Muscle of back (tissue), 11 donors: ENCODE results near the gene TELO2. TPM values are rescaled to one million over a fixed set of nuclear protein-coding genes. Genes with fewer than 3 reads are reported as not detected.
"Not testable (repeated sequence)": the region's sequence is repeated elsewhere in the genome, so short reads cannot be mapped to it uniquely, and the experiment has no call there.

Source experiments
- DNase-seq, 3 donors: peaks; one replicate each; pipeline versions ENCODE4 v3.0.0 to v3.0.0-alpha.2; 2013
- polyA plus RNA-seq, 10 donors: library from polyadenylated mRNA; unstranded; fragments of 120-200 nt; gene quantifications; one replicate each; pipeline ENCODE4 v1.2.1, GENCODE V29; 2013; ENCODE audit not compliant: insufficient read length in 10 of 10

The TELO2 gene
- polyA plus RNA-seq, 10 donors: 16.5 to 33.9 (median 27.0) TPM

GRCh38 chr16:1474796-1475551, 18.2 kb upstream of the TELO2 start, which contains the start of gene CLCN7:
CLCN7 (minus strand) TSS chr16:1475028; CDS start chr16:1474974, 54 bp downstream.
- DNase-seq: peak; percentile 84 to 96 (median 91)

DNA sequence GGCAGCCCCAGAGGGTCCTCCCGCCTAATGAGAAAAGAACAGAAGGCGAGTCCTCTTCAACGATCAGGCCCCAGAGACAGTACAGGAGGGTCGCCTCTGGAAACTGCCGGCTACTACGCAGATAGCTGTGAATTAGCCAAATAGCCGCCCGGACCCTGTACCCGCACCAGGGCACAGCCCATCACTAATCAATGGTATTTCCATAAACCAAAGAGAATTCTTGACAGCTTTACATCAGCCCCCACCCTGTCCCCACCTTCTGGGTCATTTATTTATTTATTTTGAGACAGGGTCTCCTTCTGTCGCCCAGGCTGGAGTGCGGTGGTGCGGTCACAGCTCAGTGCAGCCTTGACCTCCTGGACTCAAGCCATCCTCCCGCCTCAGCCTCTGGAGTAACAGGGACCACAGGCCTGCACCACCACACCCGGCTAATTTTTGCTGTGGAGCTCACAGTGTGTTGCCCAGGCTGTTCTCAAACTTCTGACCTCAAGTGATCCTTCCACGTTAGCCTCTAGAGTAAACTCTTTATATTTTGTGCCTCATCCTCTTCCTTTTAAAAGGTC, 17.5 kb upstream of the TELO2 start:
- DNase-seq: no peak

- no peak for DNase-seq
Measured at GRCh38 chr16:1477033-1477432, 16.1 kb upstream of the TELO2 start.

DNA sequence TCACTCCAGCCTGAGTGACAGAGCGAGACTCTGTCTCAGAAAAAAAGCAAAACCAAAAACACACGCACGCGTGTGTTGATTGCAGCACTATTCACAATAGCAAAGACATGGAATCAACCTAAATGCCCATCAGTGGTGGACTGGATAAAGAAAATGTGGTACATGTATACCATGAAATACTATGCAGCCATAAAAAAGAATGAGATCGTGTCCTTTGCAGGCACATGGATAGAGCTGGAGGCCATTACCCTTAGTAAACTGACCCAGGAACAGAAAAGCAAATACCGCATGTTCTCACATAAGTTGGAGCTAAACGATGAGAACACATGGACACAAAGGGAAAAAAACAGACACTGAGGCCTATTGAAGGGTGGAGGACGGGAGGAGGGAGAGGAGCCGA, 14.2 kb upstream of the TELO2 start:
- DNase-seq: not testable (repeated sequence)

- DNase-seq: no peak
Measured at GRCh38 chr16:1481906-1482835, 11.0 kb upstream of the TELO2 start.

- DNase-seq: no peak
Measured at GRCh38 chr16:1485847-1486496, 7.2 kb upstream of the TELO2 start.

GRCh38 chr16:1486551-1487390, 6.4 kb upstream of the TELO2 start:
- no peak for DNase-seq

DNA sequence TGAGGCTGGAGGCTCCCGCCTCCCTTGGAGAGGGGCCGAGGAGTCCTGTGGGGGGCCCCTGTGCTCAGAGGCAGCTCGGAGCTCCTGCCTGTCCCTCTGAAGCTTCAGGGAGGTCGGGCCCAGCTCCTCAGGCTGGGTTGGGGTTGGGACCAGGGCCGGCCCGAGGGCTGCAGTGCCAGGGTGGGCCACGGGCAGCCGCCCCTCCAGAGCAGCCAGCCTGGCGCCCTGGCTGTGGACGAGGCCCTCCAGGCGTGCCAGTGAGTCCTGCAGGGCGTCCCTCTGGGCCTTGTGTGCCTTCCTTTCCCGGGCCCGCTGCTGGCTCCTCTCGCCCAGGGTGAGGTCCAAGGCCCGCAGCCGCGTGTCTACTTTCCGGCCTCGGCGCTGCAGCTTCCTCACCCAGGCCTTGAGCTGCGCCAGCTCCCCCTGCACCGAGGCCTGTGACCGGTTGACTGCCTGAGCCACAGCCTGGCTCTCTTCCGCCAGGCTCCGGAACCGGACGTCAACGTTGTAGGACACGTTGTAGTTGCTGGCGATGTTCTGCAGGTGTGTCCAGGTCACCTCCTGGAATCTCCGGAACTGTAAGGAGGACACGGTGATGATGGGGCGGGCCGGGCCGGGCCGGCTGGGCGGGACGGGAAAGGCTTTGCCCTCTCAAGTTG, 5.6 kb upstream of the TELO2 start:
- no peak for DNase-seq

DNA sequence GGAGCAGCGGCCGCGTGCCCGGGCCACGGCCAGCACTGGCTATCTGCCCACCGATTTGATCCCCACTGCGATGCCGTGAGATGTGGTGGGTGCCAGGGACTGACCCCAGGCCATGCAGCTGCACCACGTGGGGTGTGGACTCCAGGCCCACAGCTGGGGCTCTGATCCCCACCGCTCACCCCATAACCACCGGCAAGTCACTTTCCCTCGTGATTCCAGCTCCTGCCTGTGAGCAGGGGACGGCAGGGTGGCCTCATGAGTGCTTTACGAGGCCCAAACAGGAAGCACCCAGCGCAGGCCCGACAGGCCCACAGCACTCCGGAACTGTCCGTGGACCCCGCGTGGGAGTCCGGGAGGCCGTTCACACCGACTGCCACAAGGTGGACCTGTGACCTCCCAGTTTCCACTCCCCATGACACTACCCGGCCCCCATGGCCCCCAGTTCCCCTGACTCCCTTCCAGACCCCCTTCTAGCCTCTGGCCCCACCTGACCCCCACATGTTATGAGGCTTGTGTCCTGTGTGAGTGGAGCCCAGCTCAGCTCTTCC, 5.0 kb upstream of the TELO2 start:
- no peak for DNase-seq

GRCh38 chr16:1488619-1489018, 4.5 kb upstream of the TELO2 start, which contains the start of gene PTX4:
PTX4 (minus strand) TSS chr16:1488944; CDS start chr16:1488909, 35 bp downstream.
- no peak for DNase-seq

GRCh38 chr16:1489077-1489476, 4.1 kb upstream of the TELO2 start:
- no peak for DNase-seq

- no peak for DNase-seq
Measured at GRCh38 chr16:1491327-1491726, 1.8 kb upstream of the TELO2 start.

- no peak for DNase-seq
Measured at GRCh38 chr16:1492082-1492922, 858 bp upstream of the TELO2 start.

DNA sequence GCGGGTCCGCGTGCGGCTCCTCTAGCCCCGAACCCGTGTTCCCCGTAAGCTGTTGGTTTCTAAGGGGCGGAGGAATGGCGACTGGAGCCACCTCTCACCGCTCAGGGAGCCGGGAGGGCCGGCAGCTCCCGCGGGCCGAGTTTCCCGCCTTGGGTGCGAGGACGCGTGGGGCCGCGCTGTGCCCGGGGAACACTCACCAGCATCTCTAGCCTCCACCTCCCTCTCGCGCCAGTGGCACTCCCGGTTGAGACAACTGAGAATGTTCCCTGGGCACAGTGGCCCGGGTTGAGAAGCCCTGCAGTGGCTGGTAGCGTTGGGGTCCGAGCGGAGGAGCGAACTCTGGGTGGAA, 560 bp downstream of the TELO2 start:
- no peak for DNase-seq

DNA sequence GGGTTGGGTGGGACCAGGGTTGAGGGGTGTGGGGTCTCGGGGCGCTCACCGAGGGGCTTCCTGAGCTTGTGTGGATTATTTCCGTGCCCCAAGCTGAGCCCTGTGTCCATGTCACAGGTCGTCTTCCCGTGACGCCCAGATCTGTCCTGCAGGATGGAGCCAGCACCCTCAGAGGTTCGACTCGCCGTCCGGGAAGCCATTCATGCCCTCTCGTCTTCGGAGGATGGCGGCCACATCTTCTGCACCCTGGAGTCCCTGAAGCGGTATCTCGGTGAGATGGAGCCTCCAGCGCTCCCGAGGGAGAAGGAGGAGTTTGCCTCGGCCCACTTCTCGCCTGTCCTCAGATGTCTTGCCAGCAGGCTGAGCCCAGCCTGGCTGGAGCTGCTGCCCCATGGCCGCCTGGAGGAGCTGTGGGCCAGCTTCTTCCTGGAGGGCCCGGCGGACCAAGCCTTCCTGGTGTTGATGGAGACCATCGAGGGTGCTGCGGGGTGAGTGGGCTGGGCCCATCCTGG, 1.0 kb downstream of the TELO2 start:
- peak; percentile 23 to 56 (median 34) for DNase-seq

DNA sequence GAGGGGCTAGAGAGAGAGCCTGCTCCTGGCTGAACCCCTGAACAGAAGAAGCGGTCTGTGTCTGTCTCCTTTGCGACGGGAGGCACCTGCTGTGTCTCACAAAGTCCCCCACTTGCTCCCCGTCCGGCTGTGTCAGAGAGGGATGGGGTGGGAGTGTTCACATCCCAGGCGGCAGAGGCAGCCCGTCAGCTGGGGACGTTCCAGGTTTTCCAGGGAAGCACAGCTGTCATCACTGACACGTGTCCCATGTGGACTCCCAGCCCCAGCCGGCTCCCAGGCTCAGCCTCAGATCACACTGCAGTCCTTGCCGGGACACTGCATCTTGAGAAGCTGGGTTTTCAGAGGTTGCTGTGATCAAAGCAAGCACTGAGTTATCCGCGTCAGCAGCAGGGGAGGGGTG, 1.6 kb downstream of the TELO2 start:
- peak; percentile 35 to 52 (median 49) for DNase-seq

DNA sequence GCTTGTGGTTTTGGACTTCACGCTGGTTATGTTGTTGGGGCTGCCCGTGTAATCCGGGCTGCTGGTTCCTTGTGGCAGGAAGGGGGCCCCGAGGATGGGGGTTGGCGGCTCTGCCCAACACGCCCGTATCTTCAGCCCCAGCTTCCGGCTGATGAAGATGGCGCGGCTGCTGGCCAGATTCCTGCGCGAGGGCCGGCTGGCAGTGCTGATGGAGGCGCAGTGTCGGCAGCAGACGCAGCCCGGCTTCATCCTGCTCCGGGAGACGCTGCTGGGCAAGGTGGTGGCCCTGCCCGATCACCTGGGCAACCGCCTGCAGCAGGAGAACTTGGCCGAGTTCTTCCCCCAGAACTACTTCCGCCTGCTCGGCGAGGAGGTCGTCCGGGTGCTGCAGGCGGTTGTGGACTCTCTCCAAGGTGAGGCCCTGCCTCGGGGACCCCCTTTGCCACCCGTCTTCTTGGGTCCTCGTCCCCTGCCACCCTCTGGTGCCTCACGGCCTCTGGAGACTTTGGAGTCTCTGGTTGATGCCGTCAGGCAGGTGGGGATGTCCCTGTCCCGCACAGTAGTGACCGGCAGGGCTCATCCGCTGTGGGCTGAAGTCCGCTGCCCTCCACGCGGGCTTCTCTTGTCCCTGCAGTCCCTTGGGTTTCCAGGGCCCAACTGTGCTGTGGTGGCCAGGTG, 2.2 kb downstream of the TELO2 start:
- no peak for DNase-seq

DNA sequence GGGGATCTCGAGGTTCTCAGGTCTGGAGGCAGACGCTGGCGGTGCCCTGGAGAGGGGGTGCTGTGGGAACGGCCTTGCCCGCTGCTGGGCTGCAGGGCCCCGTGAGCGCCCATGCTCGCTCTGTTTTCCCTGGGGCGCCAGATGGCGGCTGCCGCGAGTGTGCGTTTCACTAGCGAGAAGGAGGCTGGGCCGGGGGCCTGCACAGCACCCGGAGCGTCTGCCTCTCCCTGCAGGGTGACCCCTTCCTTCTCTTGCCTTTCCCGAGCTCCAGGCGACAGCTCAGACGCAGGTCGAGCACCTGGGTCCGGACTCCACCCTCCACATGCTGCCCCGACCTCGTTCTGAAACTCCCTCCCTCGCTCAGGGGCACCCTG, 2.7 kb downstream of the TELO2 start:
- no peak for DNase-seq
